Measurements from ENCODE around the gene TBC1D2.

GRCh38 chr9:98228392-98229089 is 26.9 kb downstream of the TBC1D2 start:
- TF ChIP-seq REST (IDR thresholded peaks at IDR 0.05) (peak; percentile 76), ZBTB33 (IDR thresholded peaks at IDR 0.05) (peak; percentile 79), CTCF (IDR thresholded peaks at IDR 0.05; ENCODE audit: low read depth, low read length, missing input control) (no peak), GABPA (IDR thresholded peaks at IDR 0.05 in 1 of 2, conservative IDR thresholded peaks at IDR 0.05 in 1 of 2) (peak in 1 of 2 donors; percentile 34), TAF1 (conservative IDR thresholded peaks at IDR 0.05) (no peak), ATF3 (IDR thresholded peaks at IDR 0.05) (peak; percentile 25), MAX (IDR thresholded peaks at IDR 0.05) (peak; percentile 66)

Measured in liver (tissue), 3 donors.